Prostate gland (tissue), 2 donors: ENCODE data around the gene GLCE. TPM values are rescaled to one million over a fixed set of nuclear protein-coding genes. Genes with fewer than 3 reads are reported as not detected.
A peak's percentile ranks its signal among the peaks of the same experiment; 100 is the strongest.

Experiments used
- DNase-seq: peaks from one replicate; pipeline ENCODE4 v3.0.0-alpha.2; 2019; ENCODE audit warnings: low spot score
- H3K27ac ChIP-seq, 2 donors: fragments of 200-600 bp; sonication (generic); 2 replicates each; pipeline ENCODE4 v1.5.1; 2017 to 2019
- H3K27me3 ChIP-seq: fragments of 200-600 bp; sonication (generic); replicated peaks from 2 replicates; pipeline ENCODE4 v1.5.1; 2019; ENCODE audit not compliant: insufficient read depth
- H3K36me3 ChIP-seq, 2 donors: fragments of 200-600 bp; sonication (generic); 1 replicate in 1 of 2; 2 replicates in 1 of 2; pipeline versions ENCODE4 v1.5.1 to v1.8.1; 2017 to 2019
- H3K4me1 ChIP-seq: fragments of 200-600 bp; sonication (generic); replicated peaks from 2 replicates; pipeline ENCODE4 v1.5.1; 2019
- H3K4me3 ChIP-seq, 2 donors: fragments of 200-600 bp; sonication (generic); 2 replicates each; pipeline ENCODE4 v1.5.1; 2017 to 2019
- H3K9me3 ChIP-seq: fragments of 200-600 bp; sonication (generic); 2 replicates; pipeline ENCODE4 v1.5.1; 2017
- CTCF ChIP-seq, 4 experiments: fragments of 200-600 bp in 2 of 4; fragments of 450-650 bp in 2 of 4; sonication (generic) in 2 of 4; IDR thresholded peaks; 1 replicate in 3 of 4; 2 replicates in 1 of 4; pipeline ENCODE4 v1.5.1; 2016 to 2019; ENCODE audit warnings: antibody characterized with exemption in 4 of 4, mild to moderate bottlenecking in 2 of 4, moderate library complexity in 2 of 4
- POLR2A ChIP-seq: fragments of 450-650 bp; IDR thresholded peaks from one replicate; pipeline ENCODE4 v1.6.1; 2016; ENCODE audit warnings: antibody characterized with exemption, mild to moderate bottlenecking
- POLR2AphosphoS5 ChIP-seq: sonication (generic); formaldehyde crosslinking; IDR thresholded peaks from one replicate; pipeline ENCODE4 v1.6.1; 2017; ENCODE audit warnings: antibody characterized with exemption
- WGBS: methylation state at CpG from one replicate; pipeline ENCODE4 v1.1.5; 2018; 5-methylcytosine and 5-hydroxymethylcytosine counted together
- intact Hi-C: fragments of 100-400 bp; cut with DNase I; formaldehyde crosslinking; loops from one replicate; pipeline ENCODE4 v1.14.2; 2022
- total RNA-seq, 2 donors: library from RNA; depleted of rRNA; stranded (reverse); fragments of >200 nt; gene quantifications; one replicate each; pipeline ENCODE4 v1.1.0, GENCODE V29; 2016

GLCE gene
- total RNA-seq, 2 donors from 2014 or later = 17.4 TPM

- Histone ChIP-seq H3K27ac (no peak overlapping the region), H3K9me3 (no peaks in the 10 kb centered on the region), H3K4me1 (no peaks in the 10 kb centered on the region), H3K4me3 (no peak overlapping the region), H3K27me3 (no peaks in the 10 kb centered on the region), H3K36me3 (no peaks in the 10 kb centered on the region)
- WGBS = 76% methylated on average over 6 of the region's 6 CpGs
- TF ChIP-seq POLR2A (no peak), POLR2AphosphoS5 (no peak), CTCF (IDR thresholded peaks at IDR 0.05) (no peak)
- DNase-seq = no peak
- intact Hi-C loops = no loop called here
Observed at GRCh38 chr15:69156736-69157381, 3.6 kb upstream of the GLCE start.

GRCh38 chr15:69158201-69158842, 2.1 kb upstream of the GLCE start:
- Histone ChIP-seq H3K9me3 (no peaks in the 10 kb centered on the region), H3K4me3 (no peak overlapping the region), H3K27ac (no peak overlapping the region), H3K36me3 (no peaks in the 10 kb centered on the region), H3K4me1 (no peaks in the 10 kb centered on the region), H3K27me3 (no peaks in the 10 kb centered on the region)
- intact Hi-C loops = no loop called here
- DNase-seq = no peak
- WGBS = 79% methylated on average over 6 of the region's 6 CpGs
- no peak for TF ChIP-seq POLR2A
- TF ChIP-seq CTCF (IDR thresholded peaks at IDR 0.05) = no peak
- TF ChIP-seq POLR2AphosphoS5 = no peak

DNA sequence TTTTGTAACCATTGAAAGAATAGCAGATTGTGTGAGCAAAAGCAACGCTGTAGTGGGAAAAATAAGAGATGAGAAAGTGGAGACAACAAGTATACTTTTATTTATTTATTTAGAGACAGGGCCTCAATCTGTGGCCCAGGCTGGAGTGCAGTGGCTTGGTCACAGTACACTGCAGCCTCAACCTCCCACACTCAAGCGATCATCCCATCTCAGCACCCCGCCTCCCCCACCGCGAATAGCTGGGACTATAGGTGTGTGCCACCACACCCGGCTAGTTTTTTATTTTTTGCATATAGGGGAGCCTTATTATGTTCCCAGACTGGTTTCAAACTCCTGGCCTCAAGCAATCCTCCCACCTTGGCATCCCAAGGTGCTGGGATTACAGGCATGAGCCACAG, 1.6 kb upstream of the GLCE start:
- WGBS = 95% methylated on average over 6 of the region's 6 CpGs
- Histone ChIP-seq H3K4me1 (no peaks in the 10 kb centered on the region), H3K36me3 (no peaks in the 10 kb centered on the region), H3K27me3 (no peaks in the 10 kb centered on the region), H3K27ac (no peak overlapping the region), H3K4me3 (no peak overlapping the region), H3K9me3 (no peaks in the 10 kb centered on the region)
- no peak for DNase-seq
- intact Hi-C loops = no loop called here
- TF ChIP-seq CTCF (IDR thresholded peaks at IDR 0.05) = no peak

DNA sequence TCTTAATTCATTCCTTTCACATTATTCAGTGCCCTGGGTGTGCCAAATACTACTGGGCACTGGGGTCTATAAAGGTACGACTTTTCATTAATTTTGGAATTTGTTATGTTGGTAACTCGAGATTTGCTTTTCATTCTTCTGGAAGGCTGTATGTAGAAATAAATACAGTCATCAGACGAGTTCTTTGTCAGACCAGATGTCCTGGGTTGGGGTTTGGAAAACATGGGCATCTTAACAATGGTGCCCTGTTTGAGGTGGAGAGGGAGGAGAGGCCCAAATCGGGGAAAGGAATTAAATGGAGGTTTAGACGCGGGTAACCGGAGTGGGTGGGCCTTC, 662 bp upstream of the GLCE start:
- Histone ChIP-seq H3K27me3 (no peaks in the 10 kb centered on the region), H3K27ac (peak overlapping the region; percentile 73 to 78), H3K4me3 (peak overlapping the region; percentile 77 to 91), H3K4me1 (no peaks in the 10 kb centered on the region), H3K36me3 (no peaks in the 10 kb centered on the region), H3K9me3 (no peaks in the 10 kb centered on the region)
- TF ChIP-seq CTCF (IDR thresholded peaks at IDR 0.05) (no peak), POLR2A (no peak)
- DNase-seq = no peak
- WGBS = 10% methylated on average over 7 of the region's 7 CpGs
- intact Hi-C loops = loop anchor here (5.0 kb wide), 2 partner anchors 233 to 303 kb away; no protein-coding TSS in a partner anchor
